ENCODE measurements around the gene WASHC3.

DNA sequence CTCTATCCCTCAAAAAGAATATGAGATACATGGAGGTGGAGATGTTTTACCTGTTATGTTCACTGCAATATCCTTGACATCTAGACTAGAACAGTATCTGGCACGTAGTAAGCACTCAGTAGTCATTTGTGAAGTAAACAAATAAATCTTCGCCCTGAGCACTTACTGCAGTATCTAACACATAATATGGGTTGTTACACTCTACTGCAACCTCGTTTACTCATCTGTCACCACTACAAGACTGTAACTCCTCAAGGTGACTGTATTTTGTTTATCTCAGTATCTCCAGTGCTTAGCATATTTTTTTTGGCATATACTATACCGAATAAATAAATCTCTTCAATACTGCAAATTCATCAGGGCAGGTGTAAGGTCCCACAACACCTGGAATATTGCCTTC lies 66.1 kb downstream of the WASHC3 start:
- TF ChIP-seq, protein P1, sequence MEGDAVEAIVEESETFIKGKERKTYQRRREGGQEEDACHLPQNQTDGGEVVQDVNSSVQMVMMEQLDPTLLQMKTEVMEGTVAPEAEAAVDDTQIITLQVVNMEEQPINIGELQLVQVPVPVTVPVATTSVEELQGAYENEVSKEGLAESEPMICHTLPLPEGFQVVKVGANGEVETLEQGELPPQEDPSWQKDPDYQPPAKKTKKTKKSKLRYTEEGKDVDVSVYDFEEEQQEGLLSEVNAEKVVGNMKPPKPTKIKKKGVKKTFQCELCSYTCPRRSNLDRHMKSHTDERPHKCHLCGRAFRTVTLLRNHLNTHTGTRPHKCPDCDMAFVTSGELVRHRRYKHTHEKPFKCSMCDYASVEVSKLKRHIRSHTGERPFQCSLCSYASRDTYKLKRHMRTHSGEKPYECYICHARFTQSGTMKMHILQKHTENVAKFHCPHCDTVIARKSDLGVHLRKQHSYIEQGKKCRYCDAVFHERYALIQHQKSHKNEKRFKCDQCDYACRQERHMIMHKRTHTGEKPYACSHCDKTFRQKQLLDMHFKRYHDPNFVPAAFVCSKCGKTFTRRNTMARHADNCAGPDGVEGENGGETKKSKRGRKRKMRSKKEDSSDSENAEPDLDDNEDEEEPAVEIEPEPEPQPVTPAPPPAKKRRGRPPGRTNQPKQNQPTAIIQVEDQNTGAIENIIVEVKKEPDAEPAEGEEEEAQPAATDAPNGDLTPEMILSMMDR (IDR thresholded peaks at IDR 0.05), result no peak
- TF ChIP-seq POLR2A (IDR thresholded peaks at IDR 0.05), result no peak

Measured in heart left ventricle (tissue), 13 donors.